CD4-positive, CD25-positive, alpha-beta regulatory T cell (primary cell): ENCODE data around the gene STXBP4. TPM values are rescaled to one million over a fixed set of nuclear protein-coding genes. Genes with fewer than 3 reads are reported as not detected.

ENCODE experiments used
- ATAC-seq, 2 donors: fragments of 150-1000 bp; cut with Tn5 transposase; one replicate each; pipeline ENCODE4 v1.10.0; 2021; ENCODE audit warnings: low read depth in 2 of 2, moderate number of reproducible peaks in 2 of 2, moderate library complexity in 1 of 2
- DNase-seq, 3 donors: peaks; one replicate each; pipeline versions ENCODE4 v3.0.0 to v3.0.0-alpha.2; 2012 to 2022; ENCODE audit warnings: mixed read lengths in 1 of 3
- H3K27ac ChIP-seq: one replicate; pipeline ENCODE4 v1.7.0; 2013; ENCODE audit warnings: mild to moderate bottlenecking, low read length; ENCODE audit not compliant: insufficient read depth, poor library complexity, severe bottlenecking
- H3K27me3 ChIP-seq: one replicate; pipeline ENCODE4 v1.7.0; 2013; ENCODE audit warnings: low read length; ENCODE audit not compliant: control insufficient read depth, insufficient read depth
- H3K36me3 ChIP-seq: one replicate; pipeline ENCODE4 v1.7.0; 2013; ENCODE audit warnings: mild to moderate bottlenecking, low read length, moderate library complexity; ENCODE audit not compliant: control insufficient read depth, insufficient read depth
- H3K4me1 ChIP-seq: 2 replicates; pipeline ENCODE4 v1.7.0; 2013; ENCODE audit warnings: mild to moderate bottlenecking, low read length; ENCODE audit not compliant: insufficient read depth, control insufficient read depth, poor library complexity, severe bottlenecking
- H3K4me3 ChIP-seq: one replicate; pipeline ENCODE4 v1.7.0; 2013; ENCODE audit warnings: low read depth, mild to moderate bottlenecking, low read length, moderate library complexity
- H3K9me3 ChIP-seq, 2 experiments: 1 replicate in 1 of 2; 2 replicates in 1 of 2; pipeline ENCODE4 v1.7.0; 2013; ENCODE audit warnings: low read length in 2 of 2, mild to moderate bottlenecking in 1 of 2, moderate library complexity in 1 of 2; ENCODE audit not compliant: control insufficient read depth in 2 of 2
- H3K27ac Mint-ChIP-seq, 3 donors: one replicate each; pipeline ENCODE4 v1.8.0; 2020 to 2022; ENCODE audit warnings: mild to moderate bottlenecking in 3 of 3, mixed read lengths in 3 of 3, moderate library complexity in 2 of 3
- H3K27me3 Mint-ChIP-seq: one replicate; pipeline ENCODE4 v1.8.0; 2022; ENCODE audit warnings: mild to moderate bottlenecking, mixed read lengths
- H3K36me3 Mint-ChIP-seq: one replicate; pipeline ENCODE4 v1.8.0; 2020; ENCODE audit warnings: mixed read lengths
- H3K4me1 Mint-ChIP-seq, 4 donors: one replicate each; pipeline ENCODE4 v1.8.0; 2020 to 2022; ENCODE audit warnings: mixed read lengths in 4 of 4, mild to moderate bottlenecking in 1 of 4
- H3K4me3 Mint-ChIP-seq, 4 donors: one replicate each; pipeline ENCODE4 v1.8.0; 2020 to 2022; ENCODE audit warnings: mild to moderate bottlenecking in 4 of 4, mixed read lengths in 4 of 4, moderate library complexity in 3 of 4
- H3K9me3 Mint-ChIP-seq, 7 donors: one replicate each; pipeline ENCODE4 v1.8.0; 2020 to 2022; ENCODE audit warnings: mixed read lengths in 7 of 7, mild to moderate bottlenecking in 3 of 7, moderate library complexity in 2 of 7
- polyA plus RNA-seq, 4 donors: library from polyadenylated mRNA; unstranded; fragments of 300-500 nt; fragmentation: Illumina TruSeq; gene quantifications; one replicate each; pipeline ENCODE4 v1.2.3, GENCODE V29; 2021
- total RNA-seq: library from RNA; stranded (reverse); gene quantifications from one replicate; pipeline ENCODE4 v1.2.3, GENCODE V29; 2022

STXBP4 gene
- total and polyA plus RNA-seq, 5 donors from 2014 or later: 2.4 to 7.6 (median 2.7) TPM

DNA sequence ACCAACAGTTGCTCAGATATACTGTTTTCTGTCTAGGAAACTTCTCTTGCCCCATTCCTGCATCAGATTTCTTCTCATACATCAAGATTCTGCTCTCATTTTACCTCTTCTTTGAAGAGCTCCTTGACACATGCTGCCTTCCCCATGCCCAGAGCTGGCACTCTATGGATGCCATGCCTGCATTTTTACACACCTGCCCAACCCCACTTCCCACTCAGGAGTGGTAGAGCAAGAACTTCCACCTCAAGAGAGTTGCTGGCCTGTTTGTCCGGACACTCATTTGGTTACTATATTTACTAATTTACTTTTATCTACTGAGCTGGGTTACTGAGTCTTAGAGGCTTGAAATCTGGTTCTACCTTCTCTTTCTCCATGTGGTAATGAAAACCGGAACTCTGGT, 197.9 kb downstream of the STXBP4 start:
- no peaks in the 10 kb centered on the region for H3K4me1 ChIP-seq
- no peak overlapping the region for H3K27ac ChIP-seq
- no peaks in the 10 kb centered on the region for H3K9me3 ChIP-seq
- no peaks in the 10 kb centered on the region for H3K36me3 ChIP-seq
- peak overlapping the region in 1 of 3 donors; percentile 10 for H3K27ac Mint-ChIP-seq
- DNase-seq (no peak), ATAC-seq (no peak)
- no peak overlapping the region for H3K4me3 Mint-ChIP-seq
- H3K4me3 ChIP-seq: no peak overlapping the region
- peaks cover 28% of the 10 kb centered on the region for H3K36me3 Mint-ChIP-seq
- no peaks in the 10 kb centered on the region for H3K4me1 Mint-ChIP-seq
- H3K27me3 Mint-ChIP-seq: no peaks in the 10 kb centered on the region
- no peaks in the 10 kb centered on the region for H3K27me3 ChIP-seq
- no peaks in the 10 kb centered on the region for H3K9me3 Mint-ChIP-seq

DNA sequence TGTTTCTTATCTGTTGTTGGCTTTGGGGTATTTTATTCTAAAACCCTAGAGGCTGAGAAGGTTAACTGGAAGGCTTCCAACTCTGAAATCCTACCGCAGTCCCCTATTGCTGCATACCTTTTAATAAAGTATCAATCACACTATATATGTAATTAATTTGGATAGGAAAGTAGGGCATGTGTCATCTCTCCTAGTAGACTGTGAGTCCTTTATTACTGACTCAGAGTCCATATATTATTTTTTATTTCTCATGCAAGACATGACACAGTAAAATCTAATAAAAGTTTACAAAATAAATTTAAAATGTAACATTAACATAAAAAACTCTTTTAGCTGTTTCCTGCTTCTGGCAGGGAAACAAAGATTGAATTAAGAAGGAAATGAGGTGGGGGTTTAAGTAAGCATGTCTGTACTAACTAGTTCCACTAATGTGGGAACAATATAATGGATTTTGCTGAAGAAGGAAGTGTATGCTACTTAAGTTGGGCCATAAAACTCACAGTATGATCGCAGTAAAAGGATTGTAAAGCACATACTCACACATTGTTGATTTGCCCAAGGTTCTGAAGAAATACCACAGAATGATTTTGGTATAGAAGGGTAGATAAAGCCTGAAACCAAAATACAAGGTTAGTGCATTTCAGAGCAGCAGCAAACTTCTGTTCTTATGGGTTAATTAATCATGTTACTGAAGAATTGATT, 198.6 kb downstream of the STXBP4 start:
- ATAC-seq (no peak), DNase-seq (no peak)
- Mint-ChIP-seq H3K27ac (peak overlapping the region in 1 of 3 donors; percentile 10), H3K9me3 (no peaks in the 10 kb centered on the region), H3K4me3 (no peak overlapping the region), H3K27me3 (no peaks in the 10 kb centered on the region), H3K36me3 (peaks cover 25% of the 10 kb centered on the region), H3K4me1 (no peaks in the 10 kb centered on the region)
- Histone ChIP-seq H3K27me3 (no peaks in the 10 kb centered on the region), H3K36me3 (no peaks in the 10 kb centered on the region), H3K4me1 (no peaks in the 10 kb centered on the region), H3K27ac (no peak overlapping the region), H3K4me3 (no peak overlapping the region), H3K9me3 (no peaks in the 10 kb centered on the region)

DNA sequence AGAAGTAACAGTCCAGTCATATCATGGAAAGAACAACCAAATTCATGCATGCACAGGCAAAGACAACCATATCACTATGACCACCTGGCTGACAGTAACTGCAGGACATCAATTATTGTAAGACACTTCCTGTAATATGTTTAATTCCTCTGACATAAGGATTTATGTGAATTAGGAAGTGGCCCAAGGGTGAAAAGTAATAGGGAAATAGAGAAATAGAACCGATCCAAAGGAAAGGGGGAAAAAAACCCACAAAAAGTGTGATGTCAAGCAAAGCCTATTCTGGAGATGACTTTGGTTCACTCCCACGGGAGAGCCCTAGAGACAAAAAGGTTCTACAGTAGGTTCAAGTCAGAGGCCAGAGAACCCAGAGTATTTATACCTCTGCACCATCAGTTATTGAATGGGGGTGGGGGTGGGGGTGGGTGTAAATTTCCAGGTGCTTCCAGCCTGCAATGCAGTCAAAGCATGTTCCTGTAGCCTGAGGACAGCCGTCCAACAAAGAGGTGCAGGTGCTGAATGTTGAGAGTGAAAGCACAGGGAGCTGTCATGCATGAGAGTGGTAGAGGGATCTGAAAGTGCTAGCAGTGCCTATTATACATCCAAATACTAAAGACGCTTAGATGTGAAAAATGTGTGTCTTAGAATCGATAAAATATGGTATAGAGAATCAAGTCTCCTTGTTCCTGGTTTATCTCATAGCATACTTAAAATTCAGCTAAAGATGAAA, 200.6 kb downstream of the STXBP4 start:
- no peak overlapping the region for H3K4me3 Mint-ChIP-seq
- H3K36me3 ChIP-seq: no peaks in the 10 kb centered on the region
- H3K4me3 ChIP-seq: no peak overlapping the region
- H3K4me1 ChIP-seq: no peaks in the 10 kb centered on the region
- peaks cover 0 to 3% (median 0%) of the 10 kb centered on the region in 4 donors for H3K4me1 Mint-ChIP-seq
- no peak overlapping the region for H3K27ac ChIP-seq
- no peaks in the 10 kb centered on the region for H3K27me3 Mint-ChIP-seq
- peaks cover 21% of the 10 kb centered on the region for H3K36me3 Mint-ChIP-seq
- H3K9me3 Mint-ChIP-seq: peaks cover 0 to 5% (median 0%) of the 10 kb centered on the region in 7 donors
- no peaks in the 10 kb centered on the region for H3K27me3 ChIP-seq
- no peak for ATAC-seq
- DNase-seq: no peak
- H3K27ac Mint-ChIP-seq: no peak overlapping the region
- H3K9me3 ChIP-seq: no peaks in the 10 kb centered on the region

DNA sequence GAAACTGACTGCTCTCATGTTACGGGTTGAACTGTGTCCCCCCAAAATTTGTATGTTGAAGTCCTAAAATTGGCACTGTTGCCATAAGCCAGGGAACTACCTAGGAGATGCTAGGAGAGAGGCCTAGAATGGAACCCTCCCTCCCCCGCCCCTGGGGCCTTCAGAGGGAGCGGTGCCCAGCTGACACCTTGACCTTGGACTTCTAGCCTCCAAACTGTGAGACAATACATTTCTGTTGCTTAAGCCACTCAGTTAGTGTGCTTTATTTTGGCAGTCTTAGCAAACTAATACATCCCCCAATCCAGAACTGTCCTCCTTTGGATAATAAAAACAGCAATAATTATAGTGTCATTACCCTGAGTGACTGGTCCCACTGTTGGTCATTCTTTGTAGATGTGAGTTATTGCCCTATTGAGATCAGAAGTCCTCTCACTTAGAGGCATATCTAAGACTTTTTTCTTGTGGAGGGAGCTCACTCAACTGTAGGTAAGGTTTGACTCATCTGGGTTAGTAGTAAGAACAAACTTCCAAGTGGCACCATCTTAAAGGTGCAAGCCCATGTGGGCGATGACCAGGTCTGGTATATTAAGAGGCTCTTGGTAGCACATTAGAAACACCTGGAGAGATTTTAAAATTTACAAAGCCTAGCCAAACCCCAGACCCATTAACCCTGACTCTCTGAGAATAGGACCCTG, 203.2 kb downstream of the STXBP4 start:
- Histone ChIP-seq H3K9me3 (no peaks in the 10 kb centered on the region), H3K4me3 (no peak overlapping the region), H3K27me3 (no peaks in the 10 kb centered on the region), H3K27ac (no peak overlapping the region), H3K36me3 (no peaks in the 10 kb centered on the region), H3K4me1 (no peaks in the 10 kb centered on the region)
- H3K4me1 Mint-ChIP-seq: peaks cover 0 to 3% (median 0%) of the 10 kb centered on the region in 4 donors
- H3K9me3 Mint-ChIP-seq: peaks cover 0 to 10% (median 2%) of the 10 kb centered on the region in 7 donors
- H3K27ac Mint-ChIP-seq: no peak overlapping the region
- no peaks in the 10 kb centered on the region for H3K27me3 Mint-ChIP-seq
- ATAC-seq (no peak), DNase-seq (no peak)
- no peak overlapping the region for H3K4me3 Mint-ChIP-seq
- peaks cover 11% of the 10 kb centered on the region for H3K36me3 Mint-ChIP-seq

DNA sequence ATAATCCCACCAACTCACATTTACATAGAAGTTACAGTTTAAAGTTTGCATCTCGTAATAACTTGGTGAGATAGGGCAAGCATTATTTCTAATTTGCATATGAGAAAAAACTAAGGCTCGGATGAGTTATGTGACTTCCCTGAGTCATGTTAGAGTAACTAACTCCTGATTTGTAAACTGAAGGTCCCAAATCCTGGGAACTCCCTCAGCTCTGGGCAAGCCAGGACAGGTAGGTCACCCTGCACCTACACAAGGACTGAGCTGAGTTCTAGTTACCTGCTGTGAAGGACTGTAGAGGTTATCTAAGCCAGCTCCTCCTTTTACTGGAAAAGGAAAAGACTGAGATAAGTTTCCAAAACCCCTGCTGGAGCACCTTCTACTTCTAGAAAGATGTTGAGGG, 204.0 kb downstream of the STXBP4 start:
- H3K36me3 ChIP-seq: no peaks in the 10 kb centered on the region
- no peaks in the 10 kb centered on the region for H3K9me3 ChIP-seq
- H3K27ac ChIP-seq: no peak overlapping the region
- no peaks in the 10 kb centered on the region for H3K4me1 ChIP-seq
- DNase-seq (no peak), ATAC-seq (no peak)
- peaks cover 0 to 10% (median 2%) of the 10 kb centered on the region in 7 donors for H3K9me3 Mint-ChIP-seq
- no peak overlapping the region for H3K4me3 Mint-ChIP-seq
- H3K27me3 ChIP-seq: no peaks in the 10 kb centered on the region
- H3K27me3 Mint-ChIP-seq: no peaks in the 10 kb centered on the region
- no peak overlapping the region for H3K4me3 ChIP-seq
- H3K27ac Mint-ChIP-seq: no peak overlapping the region
- peaks cover 0 to 3% (median 0%) of the 10 kb centered on the region in 4 donors for H3K4me1 Mint-ChIP-seq
- H3K36me3 Mint-ChIP-seq: peaks cover 11% of the 10 kb centered on the region

DNA sequence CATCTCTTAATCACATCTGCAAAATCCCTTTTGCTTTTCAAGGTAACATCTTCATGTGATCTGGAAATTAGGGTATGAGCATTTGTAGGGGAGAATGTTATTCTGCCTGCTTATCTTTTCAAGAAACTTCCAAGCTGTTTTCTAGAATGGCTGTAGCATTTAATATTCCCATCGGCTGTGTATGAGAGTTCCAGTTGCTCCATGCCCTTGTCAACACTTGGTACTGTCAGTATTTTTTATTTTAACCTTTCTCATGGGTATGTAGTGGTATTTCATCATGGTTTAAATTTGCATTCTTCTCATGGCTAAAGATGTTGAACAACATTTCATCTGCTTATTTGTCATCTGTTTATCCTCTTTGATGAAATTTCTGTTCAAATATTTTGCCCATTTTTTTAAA, 205.6 kb downstream of the STXBP4 start:
- H3K27ac ChIP-seq: no peak overlapping the region
- H3K36me3 ChIP-seq: no peaks in the 10 kb centered on the region
- Mint-ChIP-seq H3K36me3 (peaks cover 11% of the 10 kb centered on the region), H3K4me1 (peaks cover 0 to 3% (median 0%) of the 10 kb centered on the region in 4 donors), H3K4me3 (no peak overlapping the region), H3K27me3 (no peaks in the 10 kb centered on the region), H3K9me3 (peaks cover 0 to 10% (median 2%) of the 10 kb centered on the region in 7 donors), H3K27ac (peak overlapping the region in 1 of 3 donors; percentile 80)
- H3K4me1 ChIP-seq: no peaks in the 10 kb centered on the region
- H3K9me3 ChIP-seq: no peaks in the 10 kb centered on the region
- ATAC-seq (no peak), DNase-seq (no peak)
- H3K27me3 ChIP-seq: no peaks in the 10 kb centered on the region
- no peak overlapping the region for H3K4me3 ChIP-seq

DNA sequence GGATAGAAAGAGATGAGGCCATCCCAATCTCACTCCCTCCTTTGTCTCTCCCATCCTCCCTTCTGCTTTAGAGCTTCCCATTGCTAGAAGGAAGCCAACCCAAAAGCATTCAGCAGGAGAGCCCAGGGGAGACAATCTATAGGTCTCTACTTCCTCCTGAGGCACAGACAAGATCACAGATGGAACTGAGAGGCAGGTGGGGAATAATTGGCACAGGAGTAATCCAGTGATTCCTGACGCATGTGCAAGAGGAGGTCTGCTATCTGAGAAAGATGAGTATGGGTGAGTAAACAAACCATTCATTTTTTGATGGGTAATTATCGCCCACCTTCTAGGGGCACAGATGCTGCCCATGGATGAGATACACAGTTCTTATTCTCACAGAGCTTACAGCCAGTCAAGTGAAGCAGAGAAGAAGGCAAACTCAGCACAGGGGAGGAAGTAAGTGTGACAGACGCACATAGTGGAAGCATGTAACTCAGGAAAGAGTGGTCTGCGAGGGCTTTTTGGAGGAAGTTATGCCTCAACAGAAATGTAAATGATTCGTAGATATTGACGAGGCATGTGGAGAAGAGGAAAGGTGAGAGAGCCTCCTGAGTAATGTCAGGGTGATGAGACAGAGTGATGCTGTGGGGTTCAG, 207.3 kb downstream of the STXBP4 start:
- no peak for DNase-seq
- Mint-ChIP-seq H3K9me3 (peaks cover 0 to 10% (median 2%) of the 10 kb centered on the region in 7 donors), H3K27me3 (no peaks in the 10 kb centered on the region), H3K4me3 (no peak overlapping the region), H3K36me3 (peaks cover 11% of the 10 kb centered on the region), H3K27ac (peak overlapping the region in 1 of 3 donors; percentile 61), H3K4me1 (peaks cover 0 to 3% (median 0%) of the 10 kb centered on the region in 4 donors)
- no peak for ATAC-seq
- Histone ChIP-seq H3K4me3 (no peak overlapping the region), H3K27ac (no peak overlapping the region), H3K9me3 (no peaks in the 10 kb centered on the region), H3K36me3 (no peaks in the 10 kb centered on the region), H3K4me1 (no peaks in the 10 kb centered on the region), H3K27me3 (no peaks in the 10 kb centered on the region)
